Measurements from ENCODE around the gene ZNF616. TPM values are rescaled to one million over a fixed set of nuclear protein-coding genes. Genes with fewer than 3 reads are reported as not detected.

Gene ZNF616
- total RNA-seq, 1 experiment from 2014 or later: 34.6 TPM

DNA sequence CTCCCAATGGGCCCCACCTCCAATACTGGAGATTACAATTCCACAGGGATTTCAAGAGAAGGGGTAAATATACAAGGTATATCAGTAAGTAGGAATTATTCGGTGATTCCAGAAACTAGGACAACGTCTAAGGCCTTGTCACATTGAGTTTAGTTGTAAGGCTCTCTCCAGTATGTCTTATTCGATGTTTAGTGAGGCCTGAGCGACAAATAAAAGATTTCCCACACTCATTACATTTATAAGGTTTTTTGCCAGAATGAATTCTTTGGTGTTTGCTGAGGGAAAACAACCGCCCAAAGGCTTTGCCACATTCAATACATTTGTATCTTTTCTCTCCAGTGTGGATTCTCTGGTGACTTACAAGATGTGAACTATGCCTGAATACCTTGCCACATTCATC lies 25.0 kb downstream of the ZNF616 start (continued):
- TF ChIP-seq AFF4 (CRISPR knock-in tag; IDR thresholded peaks at IDR 0.05; ENCODE audit: borderline replicate concordance) (no peak), ZNF396 (CRISPR knock-in tag; IDR thresholded peaks at IDR 0.05; ENCODE audit: borderline replicate concordance) (no peak), GABPB1 (CRISPR knock-in tag; IDR thresholded peaks at IDR 0.05) (no peak), GTF2I (CRISPR knock-in tag; conservative IDR thresholded peaks at IDR 0.05) (no peak), NR3C1 (CRISPR knock-in tag; conservative IDR thresholded peaks at IDR 0.05; ENCODE audit: low read depth) (no peak), ZNF219 (CRISPR knock-in tag; IDR thresholded peaks at IDR 0.05; ENCODE audit: borderline replicate concordance) (no peak), NFE2L1 (CRISPR knock-in tag; IDR thresholded peaks at IDR 0.05) (no peak), FOXP1 (CRISPR knock-in tag; IDR thresholded peaks at IDR 0.05; ENCODE audit: borderline replicate concordance) (no peak), ZBTB43 (CRISPR knock-in tag; IDR thresholded peaks at IDR 0.05) (no peak), E2F1 (CRISPR knock-in tag; IDR thresholded peaks at IDR 0.05) (no peak)
- TF ChIP-seq, protein P1, sequence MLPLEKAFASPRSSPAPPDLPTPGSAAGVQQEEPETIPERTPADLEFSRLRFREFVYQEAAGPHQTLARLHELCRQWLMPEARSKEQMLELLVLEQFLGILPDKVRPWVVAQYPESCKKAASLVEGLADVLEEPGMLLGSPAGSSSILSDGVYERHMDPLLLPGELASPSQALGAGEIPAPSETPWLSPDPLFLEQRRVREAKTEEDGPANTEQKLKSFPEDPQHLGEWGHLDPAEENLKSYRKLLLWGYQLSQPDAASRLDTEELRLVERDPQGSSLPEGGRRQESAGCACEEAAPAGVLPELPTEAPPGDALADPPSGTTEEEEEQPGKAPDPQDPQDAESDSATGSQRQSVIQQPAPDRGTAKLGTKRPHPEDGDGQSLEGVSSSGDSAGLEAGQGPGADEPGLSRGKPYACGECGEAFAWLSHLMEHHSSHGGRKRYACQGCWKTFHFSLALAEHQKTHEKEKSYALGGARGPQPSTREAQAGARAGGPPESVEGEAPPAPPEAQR (CRISPR knock-in tag; IDR thresholded peaks at IDR 0.05): no peak
- TF ChIP-seq, protein P2, sequence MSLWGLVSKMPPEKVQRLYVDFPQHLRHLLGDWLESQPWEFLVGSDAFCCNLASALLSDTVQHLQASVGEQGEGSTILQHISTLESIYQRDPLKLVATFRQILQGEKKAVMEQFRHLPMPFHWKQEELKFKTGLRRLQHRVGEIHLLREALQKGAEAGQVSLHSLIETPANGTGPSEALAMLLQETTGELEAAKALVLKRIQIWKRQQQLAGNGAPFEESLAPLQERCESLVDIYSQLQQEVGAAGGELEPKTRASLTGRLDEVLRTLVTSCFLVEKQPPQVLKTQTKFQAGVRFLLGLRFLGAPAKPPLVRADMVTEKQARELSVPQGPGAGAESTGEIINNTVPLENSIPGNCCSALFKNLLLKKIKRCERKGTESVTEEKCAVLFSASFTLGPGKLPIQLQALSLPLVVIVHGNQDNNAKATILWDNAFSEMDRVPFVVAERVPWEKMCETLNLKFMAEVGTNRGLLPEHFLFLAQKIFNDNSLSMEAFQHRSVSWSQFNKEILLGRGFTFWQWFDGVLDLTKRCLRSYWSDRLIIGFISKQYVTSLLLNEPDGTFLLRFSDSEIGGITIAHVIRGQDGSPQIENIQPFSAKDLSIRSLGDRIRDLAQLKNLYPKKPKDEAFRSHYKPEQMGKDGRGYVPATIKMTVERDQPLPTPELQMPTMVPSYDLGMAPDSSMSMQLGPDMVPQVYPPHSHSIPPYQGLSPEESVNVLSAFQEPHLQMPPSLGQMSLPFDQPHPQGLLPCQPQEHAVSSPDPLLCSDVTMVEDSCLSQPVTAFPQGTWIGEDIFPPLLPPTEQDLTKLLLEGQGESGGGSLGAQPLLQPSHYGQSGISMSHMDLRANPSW (CRISPR knock-in tag; conservative IDR thresholded peaks at IDR 0.05; ENCODE audit: low read depth): no peak

DNA sequence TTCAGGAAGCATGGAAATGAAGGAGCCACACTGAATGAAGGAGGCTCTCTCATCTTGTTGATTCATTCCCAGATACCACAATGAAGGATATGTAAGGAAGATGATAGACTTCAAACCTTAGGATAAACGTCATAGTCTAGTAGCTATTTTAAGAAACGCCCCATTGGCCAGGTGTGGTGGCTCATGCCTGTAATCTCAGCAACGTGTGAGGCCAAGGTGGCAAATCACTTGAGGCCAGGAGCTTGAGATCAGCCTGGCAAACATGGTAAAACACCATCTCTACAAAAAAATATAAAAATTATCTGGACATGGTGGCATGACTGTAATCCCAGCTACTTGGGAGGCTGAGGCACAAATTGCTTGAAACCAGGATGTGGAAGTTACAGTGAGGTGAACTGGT lies 27.1 kb downstream of the ZNF616 start:
- ChIA-PET CTCF (no interaction called here), POLR2A (no interaction called here)
- Mint-ChIP-seq H3K36me3 (peaks cover 82% of the 10 kb centered on the region), H3K4me3 (no peak overlapping the region), H3K27me3 (ENCODE audit: low read depth) (peaks cover 49% of the 10 kb centered on the region), H3K27ac (no peak overlapping the region), H3K4me1 (no peaks in the 10 kb centered on the region), H3K9me3 (peaks cover 87% of the 10 kb centered on the region)
- TF ChIP-seq IRF2 (CRISPR knock-in tag; IDR thresholded peaks at IDR 0.05; ENCODE audit: borderline replicate concordance, low read depth) (no peak), CREM (CRISPR knock-in tag; IDR thresholded peaks at IDR 0.05) (no peak), E2F1 (CRISPR knock-in tag; IDR thresholded peaks at IDR 0.05) (no peak), GTF2I (CRISPR knock-in tag; conservative IDR thresholded peaks at IDR 0.05) (no peak), NR1H2 (CRISPR knock-in tag; IDR thresholded peaks at IDR 0.05) (no peak)
- ATAC-seq (no peak), DNase-seq (ENCODE audit: low spot score) (no peak)

Data from WTC11 (cell line).